ENCODE results near the gene BCOR.

The BCOR gene

DNA sequence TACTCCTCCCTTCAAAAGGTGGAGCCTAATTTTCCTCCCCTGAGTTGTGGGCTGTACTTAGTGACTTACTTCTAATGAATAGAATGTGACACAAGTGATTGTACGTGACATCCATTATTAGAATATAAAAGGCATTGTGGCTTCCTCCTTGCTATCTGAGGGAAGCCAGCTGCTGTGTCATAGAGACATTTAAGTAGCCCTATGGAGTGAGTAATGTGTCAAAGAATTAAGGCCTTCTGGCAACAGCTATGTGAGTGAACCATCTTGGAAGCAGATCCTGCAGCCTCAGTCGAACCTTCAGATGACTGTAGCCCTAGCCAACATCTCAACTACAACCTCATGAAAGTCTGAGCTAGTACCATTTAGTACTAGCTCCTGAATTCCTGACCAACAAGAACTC lies 76.1 kb downstream of the BCOR start:
- no peak overlapping the region for H3K27ac Mint-ChIP-seq
- no peaks in the 10 kb centered on the region for H3K9me3 Mint-ChIP-seq
- peaks cover 14% of the 10 kb centered on the region for H3K4me1 Mint-ChIP-seq
- H3K36me3 Mint-ChIP-seq: no peaks in the 10 kb centered on the region
- DNase-seq (ENCODE audit: low spot score in 2 of 2) (no peak), ATAC-seq (peak; percentile 70)
- no peak overlapping the region for H3K4me3 Mint-ChIP-seq

DNA sequence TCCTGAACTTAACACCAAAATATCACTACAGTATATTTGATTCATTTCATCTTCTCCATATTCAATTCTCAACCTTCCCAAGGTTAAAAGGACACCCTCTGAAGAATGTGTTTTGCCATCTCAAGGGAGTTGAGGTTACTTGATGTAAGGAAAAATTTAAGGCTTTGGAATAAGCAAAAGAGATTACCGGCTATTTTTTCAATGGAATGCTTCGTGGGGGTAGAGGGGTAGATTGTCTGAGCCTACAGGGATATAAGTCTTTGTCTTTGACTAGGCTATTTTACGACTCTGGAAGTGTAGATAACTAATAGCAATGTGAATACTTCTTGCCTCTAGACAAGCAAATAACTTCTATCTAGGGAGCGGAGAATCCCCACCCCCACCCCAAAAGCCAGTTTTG lies 78.2 kb downstream of the BCOR start:
- H3K9me3 Mint-ChIP-seq: no peaks in the 10 kb centered on the region
- H3K27ac Mint-ChIP-seq: no peak overlapping the region
- peaks cover 14% of the 10 kb centered on the region for H3K4me1 Mint-ChIP-seq
- no peak overlapping the region for H3K4me3 Mint-ChIP-seq
- H3K36me3 Mint-ChIP-seq: no peaks in the 10 kb centered on the region
- ATAC-seq: no peak
- DNase-seq (ENCODE audit: low spot score in 2 of 2): no peak

DNA sequence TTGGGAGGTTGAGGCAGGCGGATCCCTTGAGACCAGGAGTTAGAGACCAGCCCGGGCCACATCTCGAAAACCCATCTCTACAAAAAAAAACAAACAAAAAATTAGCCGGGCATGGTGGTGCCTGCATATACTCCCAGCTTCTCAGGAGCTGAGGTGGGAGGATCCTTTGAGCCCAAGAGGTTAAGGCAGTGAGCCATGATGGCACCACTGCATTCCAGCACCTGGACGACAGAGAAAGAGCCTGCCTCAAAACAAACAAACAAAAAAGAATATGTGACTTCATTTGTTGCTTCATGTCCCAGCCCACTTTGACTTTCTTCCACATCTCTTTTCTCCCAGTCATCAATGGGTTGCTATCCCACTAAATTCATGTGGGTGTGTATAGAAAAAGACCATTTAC lies 79.7 kb downstream of the BCOR start:
- Mint-ChIP-seq H3K4me1 (peaks cover 14% of the 10 kb centered on the region), H3K36me3 (no peaks in the 10 kb centered on the region), H3K9me3 (no peaks in the 10 kb centered on the region), H3K27ac (no peak overlapping the region), H3K4me3 (no peak overlapping the region)
- DNase-seq (ENCODE audit: low spot score in 2 of 2): no peak
- ATAC-seq: no peak

DNA sequence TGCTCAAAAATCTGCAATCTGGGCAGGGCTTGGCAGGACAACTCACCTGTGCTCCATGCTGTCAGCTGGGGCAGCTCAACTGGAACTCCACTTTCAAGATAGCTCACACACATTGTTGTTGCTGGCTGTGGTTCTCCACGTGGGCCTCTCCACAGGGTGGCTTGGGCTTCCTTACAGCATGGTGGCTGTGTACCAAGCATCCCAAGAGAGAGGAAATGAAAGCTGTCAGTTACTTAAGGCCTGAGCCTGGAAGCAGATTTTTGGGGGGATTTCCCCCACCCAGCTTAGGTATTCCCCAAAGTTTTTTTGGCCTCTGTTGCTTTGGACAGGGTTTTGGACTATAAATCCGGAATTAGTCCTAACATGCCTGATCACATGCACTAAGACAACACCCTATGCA lies 81.0 kb downstream of the BCOR start:
- Mint-ChIP-seq H3K9me3 (no peaks in the 10 kb centered on the region), H3K27ac (no peak overlapping the region), H3K36me3 (peaks cover 6% of the 10 kb centered on the region), H3K4me1 (peaks cover 10% of the 10 kb centered on the region), H3K4me3 (no peak overlapping the region)
- ATAC-seq (no peak), DNase-seq (ENCODE audit: low spot score in 2 of 2) (no peak)

DNA sequence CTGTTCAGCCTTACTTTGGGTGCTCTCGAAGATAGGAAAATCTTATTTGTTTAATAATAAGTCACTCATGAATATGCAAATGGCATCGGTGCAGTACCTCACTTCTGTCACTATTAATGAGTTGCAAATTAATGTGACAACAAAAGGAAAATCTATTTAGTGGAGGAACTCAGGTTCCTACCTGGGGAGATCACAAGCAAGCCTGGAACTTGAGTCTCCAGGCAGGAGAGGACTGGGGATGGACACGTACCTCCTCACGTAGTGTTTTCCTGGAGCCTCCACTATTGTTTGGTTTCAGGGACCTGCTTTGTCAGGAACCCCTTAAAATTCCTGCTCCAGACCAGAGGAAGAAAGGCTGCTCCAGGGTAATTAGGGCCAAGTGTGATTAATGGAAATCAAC lies 82.1 kb downstream of the BCOR start:
- Mint-ChIP-seq H3K9me3 (no peaks in the 10 kb centered on the region), H3K4me1 (peaks cover 11% of the 10 kb centered on the region), H3K4me3 (no peak overlapping the region), H3K27ac (no peak overlapping the region), H3K36me3 (peaks cover 6% of the 10 kb centered on the region)
- ATAC-seq (no peak), DNase-seq (ENCODE audit: low spot score in 2 of 2) (no peak)

DNA sequence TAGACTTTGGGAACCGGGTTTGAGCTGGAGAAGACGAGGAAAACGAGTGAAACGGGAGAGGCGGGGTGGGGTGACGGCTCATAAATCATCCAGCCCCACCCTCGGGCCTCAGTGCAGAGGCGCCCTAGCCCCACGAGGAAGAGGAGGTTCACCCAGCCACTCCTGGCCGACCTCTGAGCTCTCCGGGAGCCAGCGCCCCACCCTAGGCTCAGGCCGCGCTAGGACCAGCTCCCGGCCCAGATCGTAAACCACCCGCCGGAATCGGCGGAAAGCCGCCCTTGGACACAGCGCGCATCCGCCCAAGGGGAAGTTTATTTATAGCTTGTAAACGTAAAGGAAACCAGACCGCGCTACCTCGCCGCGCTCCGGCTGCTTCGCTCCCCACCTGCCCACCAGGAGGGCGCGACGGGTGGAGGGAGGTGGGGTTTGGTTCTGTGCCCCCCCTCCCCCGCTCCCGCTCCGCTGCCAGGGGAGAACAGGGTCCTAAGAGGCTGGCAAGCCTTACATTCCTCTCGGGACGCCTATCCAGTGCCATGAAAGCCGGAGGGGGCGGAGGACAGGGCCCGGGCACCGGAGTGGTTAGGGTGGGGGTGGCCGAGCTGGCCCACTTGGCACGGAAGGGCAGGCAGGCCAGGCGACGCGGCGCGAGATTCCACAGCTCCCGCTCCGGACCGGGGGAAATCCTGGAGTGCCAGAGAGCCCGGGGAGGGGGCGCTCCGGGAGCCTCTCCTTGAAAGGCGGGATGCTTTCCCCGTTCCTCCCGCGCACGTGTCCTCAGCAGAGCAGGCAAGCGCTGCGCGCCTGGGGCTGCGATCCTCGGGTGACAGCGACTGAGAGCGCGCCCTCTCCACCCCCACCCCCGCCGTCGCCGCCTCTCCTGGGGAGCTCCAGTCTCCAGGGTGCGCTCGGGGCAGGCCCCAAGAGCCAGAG lies 84.2 kb downstream of the BCOR start:
- peak in 1 of 2 donors; percentile 70 for DNase-seq (ENCODE audit: low spot score in 2 of 2)
- Mint-ChIP-seq H3K4me1 (peaks cover 21% of the 10 kb centered on the region), H3K4me3 (peak overlapping the region; percentile 72), H3K36me3 (peaks cover 11% of the 10 kb centered on the region), H3K9me3 (no peaks in the 10 kb centered on the region), H3K27ac (peak overlapping the region; percentile 71)
- peak; percentile 57 for ATAC-seq

DNA sequence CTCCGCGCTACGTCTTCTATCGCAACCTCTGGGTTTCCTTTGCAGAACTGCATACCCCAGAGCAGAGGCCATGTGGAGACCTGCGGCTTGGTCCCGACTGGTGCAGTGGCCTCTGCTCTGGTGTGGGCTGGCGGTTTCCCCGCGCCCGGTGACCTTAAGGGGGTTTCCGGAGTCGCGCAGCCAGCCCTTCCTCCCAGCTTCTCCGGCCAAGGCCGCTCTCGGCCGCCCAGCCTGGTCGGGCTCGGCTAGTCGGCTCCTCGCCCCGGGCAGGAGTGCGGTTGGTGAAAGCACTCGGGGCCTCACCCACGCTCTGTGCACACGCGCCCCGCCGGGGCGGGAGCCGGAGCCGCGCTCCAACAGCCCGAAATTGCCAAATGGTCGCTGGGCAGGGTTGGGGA lies 84.9 kb downstream of the BCOR start:
- peak overlapping the region; percentile 71 for H3K27ac Mint-ChIP-seq
- H3K4me3 Mint-ChIP-seq: peak overlapping the region; percentile 72
- no peak for DNase-seq (ENCODE audit: low spot score in 2 of 2)
- ATAC-seq: peak; percentile 53
- peaks cover 11% of the 10 kb centered on the region for H3K36me3 Mint-ChIP-seq
- no peaks in the 10 kb centered on the region for H3K9me3 Mint-ChIP-seq
- peaks cover 23% of the 10 kb centered on the region for H3K4me1 Mint-ChIP-seq

DNA sequence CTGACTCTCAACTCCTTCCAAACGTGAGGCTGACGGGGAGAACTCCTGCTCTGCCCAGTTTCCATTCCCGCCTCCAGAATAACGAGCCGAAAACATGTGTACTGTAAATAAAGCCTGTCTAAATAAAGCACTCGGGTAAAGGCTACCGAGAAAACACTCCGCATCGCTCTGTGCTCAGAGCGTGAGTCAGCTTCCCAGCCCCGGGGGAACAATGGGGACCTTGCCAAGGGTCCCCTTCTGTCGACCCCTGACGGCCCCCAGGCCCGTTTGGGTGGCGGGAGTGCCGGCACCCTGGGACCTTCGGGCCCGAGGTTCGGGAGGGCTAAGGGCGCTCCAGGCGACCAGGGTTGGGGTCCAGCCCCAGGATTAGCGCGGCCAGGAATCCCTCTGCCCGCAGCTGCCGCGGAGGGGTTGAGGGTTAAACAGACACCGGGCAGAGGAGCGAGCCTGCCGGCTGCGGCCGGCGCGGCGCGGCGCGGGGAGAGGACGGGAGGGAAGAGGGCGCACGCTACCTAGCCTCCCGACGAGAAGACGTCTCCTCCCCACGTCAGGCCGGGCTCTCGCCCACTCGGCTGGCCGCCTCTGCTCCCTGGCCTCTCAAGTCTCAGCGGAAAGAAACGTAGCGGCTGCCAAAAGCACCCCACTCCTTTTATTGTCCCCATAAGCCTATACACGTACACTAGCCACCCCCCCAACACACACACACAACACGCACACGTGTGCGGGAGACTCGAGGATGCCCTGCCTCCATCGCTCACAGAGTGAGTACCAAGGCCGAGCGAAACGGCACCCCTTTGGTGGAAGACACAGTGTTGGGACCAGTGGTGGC lies 85.5 kb downstream of the BCOR start:
- DNase-seq (ENCODE audit: low spot score in 2 of 2) (peak in 1 of 2 donors; percentile 62), ATAC-seq (peak; percentile 48)
- peaks cover 29% of the 10 kb centered on the region for H3K4me1 Mint-ChIP-seq
- peaks cover 11% of the 10 kb centered on the region for H3K36me3 Mint-ChIP-seq
- no peak overlapping the region for H3K27ac Mint-ChIP-seq
- H3K9me3 Mint-ChIP-seq: no peaks in the 10 kb centered on the region
- peak overlapping the region; percentile 72 for H3K4me3 Mint-ChIP-seq

DNA sequence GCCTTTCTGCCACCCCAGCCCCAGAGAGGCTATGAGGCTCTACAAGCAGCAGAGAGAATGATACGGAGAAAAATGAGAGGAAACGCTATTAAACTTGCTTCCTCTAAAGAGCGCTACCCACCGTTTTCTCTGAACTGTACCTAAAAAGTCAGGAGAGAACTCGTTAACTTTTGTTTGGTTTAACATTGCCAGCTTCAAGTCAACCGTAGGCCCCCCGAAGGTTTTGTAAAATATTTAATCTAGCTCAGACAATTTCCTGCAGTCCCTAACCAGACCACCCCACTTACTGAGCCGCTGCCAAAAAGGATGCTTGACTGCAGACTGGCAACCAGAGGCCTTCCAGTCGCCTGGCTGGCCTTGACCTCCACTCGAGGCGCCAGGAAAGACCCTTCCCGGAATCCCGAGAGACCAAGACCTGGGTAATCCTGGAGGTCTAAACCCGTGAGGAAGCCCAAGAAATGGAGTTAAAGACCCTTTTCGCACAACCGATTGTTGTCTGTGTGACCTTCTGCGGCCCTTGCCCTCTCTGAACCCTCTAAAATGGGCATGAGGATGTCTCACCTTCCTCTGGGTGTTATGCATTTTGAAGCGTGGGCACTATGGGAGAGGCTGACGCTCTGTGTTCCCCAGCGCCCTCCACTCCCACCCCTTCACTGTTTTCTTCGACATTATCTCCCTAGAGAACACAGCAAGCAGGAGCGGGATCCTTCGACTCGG lies 86.3 kb downstream of the BCOR start:
- Mint-ChIP-seq H3K27ac (no peak overlapping the region), H3K4me1 (peaks cover 37% of the 10 kb centered on the region), H3K36me3 (peaks cover 11% of the 10 kb centered on the region), H3K9me3 (no peaks in the 10 kb centered on the region), H3K4me3 (peak overlapping the region; percentile 72)
- DNase-seq (ENCODE audit: low spot score in 2 of 2): no peak
- no peak for ATAC-seq

DNA sequence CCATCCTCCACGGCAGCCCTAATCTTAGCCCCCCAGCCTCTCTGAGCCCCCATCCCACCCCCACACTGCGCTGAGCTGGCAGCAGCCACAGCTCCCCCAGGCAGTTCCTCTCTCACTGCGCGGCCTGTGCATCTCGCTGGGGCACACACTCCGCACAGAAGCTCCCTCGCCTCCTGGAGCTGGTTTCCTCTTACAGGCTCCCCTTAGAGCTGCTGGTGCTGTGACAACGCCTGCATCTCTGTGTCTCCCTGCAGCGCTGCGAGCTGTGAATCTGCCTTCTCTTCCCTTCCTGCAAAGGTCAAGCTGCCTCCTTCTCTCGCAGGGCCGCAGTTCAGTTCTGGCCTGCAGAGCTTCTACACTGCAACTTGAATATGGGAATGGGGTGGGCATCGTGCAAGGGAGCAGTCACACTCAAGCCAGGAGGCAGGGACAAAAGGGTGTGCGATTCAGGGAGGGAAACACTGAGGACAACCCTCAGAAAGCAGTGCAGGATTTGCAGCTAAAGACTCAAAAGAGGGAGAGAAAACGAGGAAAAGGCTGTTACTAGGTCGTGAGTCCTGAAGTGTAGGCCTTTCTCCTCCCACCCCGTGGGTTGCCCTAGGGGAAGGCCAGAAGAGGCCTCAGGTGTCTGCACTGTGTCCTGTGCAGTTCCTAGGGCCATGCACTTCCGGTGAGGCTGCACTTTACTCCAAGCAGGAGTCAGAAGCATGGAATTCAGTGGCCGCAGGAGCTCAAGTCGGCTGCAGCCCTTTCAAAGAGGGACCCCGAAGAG lies 87.0 kb downstream of the BCOR start:
- ATAC-seq (no peak), DNase-seq (ENCODE audit: low spot score in 2 of 2) (no peak)
- no peak overlapping the region for H3K27ac Mint-ChIP-seq
- H3K4me1 Mint-ChIP-seq: peaks cover 37% of the 10 kb centered on the region
- H3K36me3 Mint-ChIP-seq: peaks cover 11% of the 10 kb centered on the region
- peak overlapping the region; percentile 69 for H3K4me3 Mint-ChIP-seq
- H3K9me3 Mint-ChIP-seq: no peaks in the 10 kb centered on the region

DNA sequence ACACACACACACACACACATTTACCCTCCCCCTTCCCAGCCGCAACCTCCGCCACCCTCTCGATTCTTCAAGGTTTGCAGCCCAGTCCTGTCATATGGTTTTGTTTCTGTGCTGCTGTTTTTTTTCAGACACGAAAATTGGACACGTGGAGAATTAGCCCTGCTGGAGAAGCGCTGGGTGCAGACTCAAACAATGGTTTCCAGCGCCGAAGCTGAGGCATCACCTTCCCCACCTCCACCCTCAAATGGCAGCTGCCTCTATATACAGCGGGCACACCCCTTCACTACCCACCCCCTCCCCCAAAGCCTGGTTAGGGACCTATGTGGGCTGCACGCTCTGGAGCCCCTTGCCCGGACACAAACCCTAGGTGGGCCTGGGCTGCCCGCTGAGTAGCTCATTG lies 87.9 kb downstream of the BCOR start:
- H3K4me3 Mint-ChIP-seq: peak overlapping the region; percentile 69
- no peak overlapping the region for H3K27ac Mint-ChIP-seq
- no peak for ATAC-seq
- H3K4me1 Mint-ChIP-seq: peaks cover 43% of the 10 kb centered on the region
- H3K9me3 Mint-ChIP-seq: no peaks in the 10 kb centered on the region
- no peak for DNase-seq (ENCODE audit: low spot score in 2 of 2)
- H3K36me3 Mint-ChIP-seq: peaks cover 11% of the 10 kb centered on the region

DNA sequence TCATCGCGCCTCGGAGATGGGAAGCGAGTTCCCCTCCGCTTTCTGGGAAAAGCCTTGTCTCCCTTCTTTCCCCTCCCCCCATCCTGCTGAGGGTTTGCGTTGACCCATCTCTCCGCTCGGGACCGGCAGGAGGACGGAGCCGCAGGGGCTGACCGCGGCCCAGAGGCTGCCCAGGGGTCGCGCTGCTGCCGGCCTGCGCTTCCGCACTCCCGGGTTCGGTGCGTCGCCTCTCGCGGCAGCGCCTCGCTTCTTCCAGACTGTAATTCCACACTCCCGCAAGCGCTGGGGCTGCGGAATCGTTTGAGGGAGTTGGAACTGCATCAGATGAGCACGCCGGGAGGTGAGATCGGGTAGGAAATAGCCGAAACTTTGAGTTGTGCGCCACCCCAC lies 88.3 kb downstream of the BCOR start:
- H3K36me3 Mint-ChIP-seq: peaks cover 11% of the 10 kb centered on the region
- H3K4me1 Mint-ChIP-seq: peaks cover 43% of the 10 kb centered on the region
- H3K9me3 Mint-ChIP-seq: no peaks in the 10 kb centered on the region
- H3K27ac Mint-ChIP-seq: no peak overlapping the region
- DNase-seq (ENCODE audit: low spot score in 2 of 2) (no peak), ATAC-seq (no peak)
- H3K4me3 Mint-ChIP-seq: peak overlapping the region; percentile 69

DNA sequence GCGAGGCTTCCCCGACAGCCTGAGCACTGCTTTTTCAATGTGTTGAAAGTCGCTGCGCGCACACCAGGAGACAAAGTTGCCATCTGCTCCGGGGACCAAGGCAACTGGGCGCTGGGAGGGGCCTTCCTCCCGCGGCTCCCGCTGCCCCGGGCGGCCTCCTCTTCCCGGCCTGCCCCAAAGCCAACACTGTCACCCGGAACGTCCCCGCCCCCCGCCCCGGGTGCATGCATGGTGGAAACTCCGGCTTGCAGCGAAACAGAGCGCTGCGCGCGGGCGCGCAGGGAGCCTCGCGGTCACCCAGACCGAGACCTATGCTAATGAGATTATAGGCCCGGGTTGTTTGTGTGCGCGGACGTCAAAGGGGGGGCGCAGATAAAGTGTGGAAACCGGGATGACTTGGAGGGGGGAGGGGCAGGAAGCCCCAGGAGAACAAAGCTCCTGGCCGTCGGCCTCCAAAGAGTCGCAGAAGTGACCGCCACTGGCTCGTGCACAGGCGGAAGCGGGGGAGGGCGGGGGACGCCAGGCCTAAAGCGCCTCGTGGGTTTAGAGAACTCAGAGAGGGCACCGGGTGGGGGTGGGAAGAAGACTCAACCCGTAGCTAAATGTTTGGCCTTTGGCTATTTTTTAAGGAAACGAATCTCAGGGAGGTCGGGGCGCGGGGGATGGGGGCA lies 88.8 kb downstream of the BCOR start:
- Mint-ChIP-seq H3K36me3 (peaks cover 11% of the 10 kb centered on the region), H3K9me3 (no peaks in the 10 kb centered on the region), H3K4me1 (peaks cover 43% of the 10 kb centered on the region), H3K27ac (no peak overlapping the region), H3K4me3 (peak overlapping the region; percentile 69)
- DNase-seq (ENCODE audit: low spot score in 2 of 2) (peak in 1 of 2 donors; percentile 62), ATAC-seq (no peak)
